Erythroblast (primary cell): ENCODE data around the gene ANK3.

ENCODE experiments used
- GATA1 ChIP-seq: IDR thresholded peaks from 2 replicates; pipeline ENCODE4 v1.6.1; 2011; ENCODE audit warnings: low read depth, mild to moderate bottlenecking, control low read depth, low read length, moderate library complexity
- POLR2A ChIP-seq: IDR thresholded peaks from 2 replicates; pipeline ENCODE4 v1.6.1; 2011; ENCODE audit warnings: mild to moderate bottlenecking, low read length

- TF ChIP-seq POLR2A (no peak), GATA1 (no peak)
Measured at GRCh38 chr10:60170250-60170649, 219.4 kb downstream of the ANK3 start.
